Fibroblast of skin of abdomen (primary cell): ENCODE results near the gene PARK7.
A peak's percentile ranks its signal among the peaks of the same experiment; 100 is the strongest.

Experiments
- DNase-seq: peaks from one replicate; pipeline ENCODE4 v3.0.0-alpha.2; 2013

The PARK7 gene

DNA sequence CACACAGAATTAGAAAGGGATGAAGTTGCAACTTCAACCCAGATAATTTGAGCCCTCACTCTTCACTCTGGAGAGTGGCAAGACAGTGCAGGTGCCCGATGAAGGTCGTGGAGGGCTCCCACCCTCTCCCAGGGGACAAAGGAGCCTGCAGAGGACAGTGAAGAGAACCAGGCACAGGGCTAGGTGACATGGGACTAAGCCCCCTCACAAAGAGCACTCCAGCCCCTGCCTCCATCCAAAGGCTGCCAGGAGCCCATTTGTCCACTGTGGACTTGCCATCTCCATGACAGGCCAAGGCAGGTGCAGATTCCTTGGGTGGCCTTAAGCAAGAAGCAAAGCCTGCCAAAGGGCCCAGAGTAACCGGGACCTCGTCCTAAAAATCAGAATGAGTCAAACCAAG lies 49.5 kb downstream of the PARK7 start:
- no peak for DNase-seq

DNA sequence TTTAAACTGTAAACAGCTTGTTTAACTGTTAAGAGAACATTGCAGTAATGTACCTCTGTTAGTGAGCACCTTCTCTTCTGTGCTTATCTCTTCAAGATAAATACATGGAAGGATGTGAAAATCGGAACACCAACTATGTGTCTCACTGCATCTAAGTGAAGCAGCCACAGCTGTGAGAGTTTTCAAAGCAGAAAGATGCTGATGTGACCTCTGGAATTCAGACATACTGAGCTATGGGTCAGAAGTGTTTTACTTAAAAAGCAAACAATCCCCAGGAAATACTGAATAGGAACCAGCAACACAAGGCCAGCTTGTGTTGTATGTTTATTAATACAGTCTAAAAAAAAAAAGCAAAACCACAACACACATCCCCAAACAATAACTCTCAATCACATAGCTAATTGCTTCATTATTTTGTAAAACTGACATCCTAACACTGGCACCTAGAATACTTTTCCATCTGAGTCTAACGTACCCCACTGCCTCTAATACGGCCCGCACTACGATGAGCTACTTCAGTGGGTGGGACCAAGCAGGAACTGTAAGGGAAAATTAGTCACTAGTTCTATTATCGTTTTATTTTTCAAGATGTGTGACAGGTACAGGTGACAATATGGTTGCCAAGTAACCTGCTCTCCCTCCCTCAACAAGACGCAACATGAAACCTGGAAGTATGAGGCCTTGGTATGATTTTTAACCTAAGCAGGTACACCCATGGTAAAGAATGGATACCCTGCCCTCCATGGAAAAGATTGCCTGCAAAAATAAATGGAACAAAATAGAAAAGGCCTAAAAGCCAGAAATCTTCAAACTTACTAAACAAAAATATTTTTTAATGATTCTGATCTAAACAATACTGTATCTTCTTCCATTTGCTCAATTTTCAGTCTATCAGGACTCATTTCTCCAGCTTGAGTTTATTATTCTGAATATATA lies 50.7 kb downstream of the PARK7 start:
- DNase-seq: no peak

GRCh38 chr1:8012955-8013354 lies 51.4 kb downstream of the PARK7 start:
- DNase-seq: no peak

DNA sequence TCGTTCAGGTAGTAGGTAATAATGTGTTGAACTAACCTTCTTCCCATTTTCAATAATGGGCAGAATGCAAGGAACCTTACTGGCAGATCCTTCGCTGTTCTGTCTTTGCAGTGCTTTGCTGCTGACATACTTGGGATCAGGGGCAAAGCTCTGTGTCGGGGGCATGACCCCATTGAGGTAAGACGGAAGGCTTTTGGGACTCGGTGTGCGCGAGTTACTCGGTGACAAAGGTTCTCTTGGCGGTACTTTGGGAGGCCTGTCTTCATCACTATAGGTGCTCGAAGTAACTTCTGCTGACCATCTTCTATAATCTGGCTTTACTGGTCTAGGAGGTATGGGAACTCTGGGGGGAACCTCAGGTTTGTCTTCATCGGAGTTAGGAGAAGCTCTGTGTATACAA lies 51.9 kb downstream of the PARK7 start:
- no peak for DNase-seq

- no peak for DNase-seq
Measured at GRCh38 chr1:8013800-8014199, 52.3 kb downstream of the PARK7 start.

DNA sequence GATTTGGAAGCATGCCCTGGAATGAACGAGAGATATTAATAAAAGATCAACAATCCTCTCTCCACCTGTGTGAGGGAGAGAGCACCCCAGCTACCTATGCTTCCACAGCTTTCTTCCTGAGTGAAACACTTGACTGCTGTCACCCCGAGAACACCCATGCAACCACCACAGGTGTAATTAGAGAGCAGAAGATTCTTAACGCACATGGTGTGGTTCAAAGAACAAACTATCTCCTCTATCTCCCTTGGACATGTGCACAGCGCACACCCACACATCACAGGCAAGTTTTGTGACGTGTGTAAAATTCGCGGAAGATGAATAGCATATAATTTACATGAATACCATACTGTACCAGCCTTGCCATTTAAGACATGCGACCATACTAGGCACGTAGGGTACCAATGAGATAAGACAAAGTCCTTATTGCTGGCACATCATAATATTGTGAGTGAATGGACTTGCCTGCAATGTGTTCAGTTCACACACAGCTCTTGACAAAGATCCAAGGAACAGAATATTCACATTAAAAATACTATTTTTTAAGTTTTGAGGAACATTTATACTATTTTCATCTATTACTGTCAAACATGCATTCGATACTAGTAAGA lies 53.0 kb downstream of the PARK7 start:
- DNase-seq: no peak

- peak; percentile 84 for DNase-seq
Measured at GRCh38 chr1:8015036-8015808, 53.7 kb downstream of the PARK7 start.

DNA sequence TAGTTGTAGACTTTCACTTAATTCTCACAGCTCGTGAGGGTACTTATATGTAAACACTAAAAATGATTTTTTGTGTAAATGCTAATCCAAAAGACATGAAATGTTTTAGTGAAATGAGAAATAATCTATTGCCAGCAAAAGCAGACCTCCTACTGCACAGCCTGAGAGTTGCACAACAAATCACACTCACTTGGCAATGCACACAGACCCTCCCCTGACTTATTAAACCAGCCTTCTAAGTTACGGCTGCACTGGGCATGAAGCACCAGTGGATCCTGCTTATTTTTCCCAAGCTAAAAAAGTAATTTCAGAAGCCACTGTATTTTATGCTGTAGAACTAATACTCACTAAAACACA lies 54.3 kb downstream of the PARK7 start:
- DNase-seq: no peak

DNA sequence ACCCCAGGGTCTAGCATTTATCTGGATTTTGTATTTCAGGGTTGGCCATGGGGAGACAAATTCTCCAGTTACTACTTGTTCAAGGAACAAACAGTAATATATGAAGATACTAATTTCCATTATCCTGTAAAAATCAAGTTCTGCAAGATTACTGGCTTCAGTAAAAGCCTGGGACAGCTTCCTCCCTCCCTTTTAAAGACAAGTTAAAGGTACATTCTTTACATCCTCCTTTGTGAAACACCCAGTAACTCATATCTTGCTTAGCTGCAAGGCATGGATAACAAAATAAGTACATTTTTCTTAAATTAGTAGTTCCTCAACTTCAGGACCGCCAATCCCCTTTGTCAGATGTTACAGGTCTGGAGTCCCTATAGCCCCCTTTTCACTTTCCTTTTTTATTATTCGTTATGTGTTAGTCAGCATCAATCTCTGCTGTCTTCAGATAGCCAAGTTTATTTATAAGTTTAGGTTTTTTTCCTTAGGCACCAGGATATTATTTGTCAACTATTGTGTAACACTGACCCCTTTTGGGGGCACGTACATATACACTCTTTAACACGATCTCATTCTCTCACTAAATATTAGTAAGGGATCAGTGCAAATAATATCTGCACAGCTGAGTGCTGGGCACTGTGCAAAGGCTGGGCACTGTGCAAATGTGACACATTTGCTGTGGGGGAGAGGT lies 54.8 kb downstream of the PARK7 start:
- DNase-seq: no peak

DNA sequence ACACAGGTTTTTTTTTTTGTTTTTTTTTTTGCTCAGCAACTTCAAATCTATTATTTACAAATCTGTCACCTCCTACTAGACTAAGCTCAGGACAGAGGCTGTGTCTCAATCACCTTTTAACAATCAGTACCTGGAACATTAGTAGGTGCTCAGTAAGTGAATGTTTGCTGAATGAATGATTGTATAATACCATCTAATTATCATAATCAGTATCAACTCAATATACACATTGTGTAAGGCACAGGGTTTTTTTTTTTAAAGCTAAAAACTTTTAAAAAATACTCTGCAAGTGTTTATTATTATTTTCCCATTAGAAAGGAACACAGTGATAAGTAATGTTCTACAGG lies 55.4 kb downstream of the PARK7 start:
- DNase-seq: no peak

DNA sequence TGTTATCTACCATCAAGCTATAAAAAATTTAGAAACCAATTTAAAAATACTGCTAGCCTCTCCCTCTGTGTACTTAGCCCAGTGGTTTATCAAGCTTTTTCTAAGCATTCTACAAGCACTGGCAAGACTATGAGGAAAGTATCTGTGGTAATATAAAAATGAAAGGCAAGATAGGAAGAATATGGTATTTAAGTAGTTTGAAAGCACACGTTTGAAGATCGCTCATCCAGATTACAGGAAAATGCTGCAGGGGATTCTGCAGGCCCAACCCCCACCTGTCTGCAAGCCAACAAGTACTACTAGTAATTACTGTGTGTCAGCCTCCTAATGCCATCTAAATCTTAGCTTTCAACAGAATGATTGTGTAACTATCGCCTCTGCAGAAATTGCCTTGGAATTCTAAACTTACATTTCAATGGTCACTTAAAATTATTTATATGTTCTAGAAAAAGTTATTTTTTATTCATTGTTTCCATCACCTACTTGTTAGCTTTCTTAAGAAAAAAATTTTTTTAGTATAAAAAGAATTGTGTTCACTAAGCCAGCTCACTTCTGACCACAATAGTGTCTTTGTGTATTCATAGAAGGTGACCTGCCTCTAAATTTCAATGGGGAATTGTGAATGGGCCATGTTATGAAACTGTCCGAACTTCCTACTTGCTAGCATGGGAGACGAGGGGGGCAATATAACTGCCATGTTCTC lies 56.1 kb downstream of the PARK7 start:
- DNase-seq: peak; percentile 90

GRCh38 chr1:8018492-8019228 lies 57.1 kb downstream of the PARK7 start:
- DNase-seq: no peak

DNA sequence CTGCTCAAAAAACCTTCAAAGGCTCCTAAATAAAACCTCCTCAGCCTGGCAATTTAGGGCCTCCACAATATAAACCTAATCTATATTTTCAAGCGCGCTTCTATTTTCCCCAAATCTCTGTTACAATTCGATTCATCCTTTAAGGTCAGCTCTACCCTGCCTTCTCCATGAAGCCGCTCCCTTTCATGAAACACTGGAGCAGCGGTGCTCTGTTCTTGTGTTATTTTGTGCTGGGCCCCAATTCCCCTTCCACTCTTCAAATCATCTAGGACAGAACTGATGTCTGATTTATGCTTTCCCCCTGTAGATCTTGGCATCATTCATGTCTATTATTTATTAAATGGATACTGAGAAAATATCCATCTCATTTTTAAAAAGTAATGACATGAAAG lies 57.7 kb downstream of the PARK7 start:
- no peak for DNase-seq

GRCh38 chr1:8020032-8020431 lies 58.5 kb downstream of the PARK7 start:
- peak; percentile 46 for DNase-seq

DNA sequence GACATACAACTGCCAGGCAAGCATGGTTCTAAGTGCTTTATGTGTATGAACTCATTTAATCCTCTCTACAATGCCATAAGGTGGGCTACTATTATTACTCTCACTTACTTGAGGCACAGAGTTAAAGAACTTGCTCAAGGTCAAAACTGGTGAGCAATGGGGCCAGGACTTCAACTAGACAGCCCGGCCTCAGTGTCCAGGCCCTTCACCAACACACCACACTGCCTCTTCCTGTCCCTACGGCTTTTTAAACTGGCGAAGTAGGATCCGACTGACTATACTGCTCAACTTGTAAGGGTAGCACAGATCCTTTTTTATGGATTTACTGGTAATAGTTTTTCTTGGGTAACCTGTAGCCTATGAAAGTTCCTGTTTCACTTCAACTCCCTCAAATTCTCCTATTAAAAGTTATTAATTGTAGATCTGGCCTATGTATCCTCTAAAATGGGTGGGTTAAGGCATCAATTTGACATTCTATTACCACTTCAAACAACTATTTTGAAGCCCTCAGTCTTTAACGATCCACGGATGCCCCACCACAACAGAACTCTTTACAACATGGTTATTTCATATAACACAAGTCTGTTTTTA lies 60.3 kb downstream of the PARK7 start:
- no peak for DNase-seq

DNA sequence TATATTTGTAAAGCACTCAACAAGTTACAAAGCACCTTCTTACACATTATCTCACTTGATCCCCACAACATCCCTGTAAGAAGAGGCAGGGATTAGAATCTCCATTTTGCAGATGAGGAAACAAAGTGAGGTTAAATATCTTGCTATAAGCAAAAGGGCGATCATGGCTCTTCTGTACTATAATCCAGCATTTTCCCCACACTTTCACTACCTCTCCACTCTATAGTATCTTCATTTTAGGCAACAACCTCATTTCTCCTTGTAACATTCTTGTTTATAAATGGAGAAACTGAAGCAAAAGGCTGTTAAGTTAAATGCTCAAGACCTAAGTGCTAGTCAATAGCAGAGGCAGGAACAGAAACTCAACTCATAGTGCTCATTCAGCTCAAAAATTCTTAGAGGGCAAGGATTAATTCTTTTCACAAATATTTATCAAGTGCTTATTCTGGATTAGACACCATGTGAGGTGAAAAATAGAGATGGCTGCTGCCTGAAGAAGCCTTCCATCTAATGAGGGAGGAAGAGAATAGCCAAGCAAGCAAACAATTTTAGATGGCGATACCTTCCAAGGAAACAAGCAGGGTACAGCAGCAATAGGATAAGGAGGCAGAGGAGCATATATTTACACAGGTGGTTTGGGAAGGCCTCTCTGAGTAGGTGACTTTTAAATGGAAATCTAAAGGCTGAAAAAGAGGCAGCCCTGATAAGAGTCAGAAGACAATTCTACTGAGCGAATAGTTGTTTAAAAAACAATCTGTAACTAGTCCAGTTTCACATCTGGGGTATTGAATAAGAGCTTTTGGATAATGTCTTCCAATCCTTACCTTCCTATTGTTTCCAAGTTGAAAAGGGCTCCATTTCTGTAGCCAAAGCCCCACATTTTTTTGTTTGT lies 61.1 kb downstream of the PARK7 start:
- no peak for DNase-seq

GRCh38 chr1:8023287-8023994 lies 61.9 kb downstream of the PARK7 start:
- DNase-seq: no peak

DNA sequence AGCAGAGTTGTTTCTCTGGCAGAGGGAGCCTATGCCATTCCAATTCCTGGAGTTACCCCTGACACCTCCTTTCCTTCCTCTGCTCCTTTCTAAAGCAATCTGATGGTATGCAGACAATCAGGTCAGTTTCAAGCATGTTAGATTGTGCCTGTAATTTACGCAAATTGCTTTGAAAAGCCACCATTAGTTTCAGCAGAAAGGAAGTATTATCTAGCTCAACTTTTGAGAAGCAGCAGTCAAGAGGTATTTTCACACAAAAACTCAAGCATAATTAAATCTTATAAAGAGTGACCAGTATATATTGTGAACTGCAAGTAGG lies 62.4 kb downstream of the PARK7 start:
- no peak for DNase-seq

DNA sequence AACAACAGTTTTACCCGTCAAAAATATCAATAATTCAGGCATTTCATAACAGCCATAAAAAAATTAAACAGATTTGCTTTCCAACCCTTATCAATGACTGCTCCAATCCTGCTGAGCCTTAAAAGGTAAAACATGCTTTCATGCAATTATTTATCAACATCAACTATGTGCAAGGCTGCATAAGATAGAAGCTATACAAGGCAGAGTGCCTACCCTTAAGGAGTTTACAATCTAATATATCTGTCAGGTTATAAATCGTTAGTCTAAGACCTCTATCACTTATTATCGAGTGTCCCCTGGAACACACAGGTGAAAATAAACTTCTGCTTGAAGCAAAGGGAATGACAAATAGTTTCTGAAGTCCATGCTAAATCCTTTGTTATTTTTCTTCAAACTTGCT lies 62.8 kb downstream of the PARK7 start:
- DNase-seq: no peak
